ENCODE data around the gene ITPRIPL1.

ITPRIPL1 gene

DNA sequence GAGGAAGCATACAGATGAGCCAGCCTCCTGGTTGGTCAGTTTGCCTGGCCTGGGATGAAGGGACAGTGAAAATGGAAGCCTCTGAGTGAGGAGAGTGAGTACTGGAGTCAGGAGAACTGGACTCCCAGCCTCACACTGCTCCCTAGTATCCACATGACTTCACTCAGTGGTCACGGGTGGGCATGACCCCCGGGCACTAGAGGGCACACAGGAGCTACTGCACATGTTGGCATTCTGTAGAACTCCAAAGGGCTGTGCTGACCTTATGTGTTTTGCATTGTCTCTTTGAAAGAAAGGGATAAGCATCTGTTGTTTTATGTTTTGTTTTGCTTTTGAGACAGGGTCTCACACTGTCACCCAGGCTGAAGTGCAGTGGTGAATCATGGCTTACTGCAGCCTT, 34.2 kb downstream of the ITPRIPL1 start:
- DNase-seq (ENCODE audit: low read depth) = peak; percentile 8

DNA sequence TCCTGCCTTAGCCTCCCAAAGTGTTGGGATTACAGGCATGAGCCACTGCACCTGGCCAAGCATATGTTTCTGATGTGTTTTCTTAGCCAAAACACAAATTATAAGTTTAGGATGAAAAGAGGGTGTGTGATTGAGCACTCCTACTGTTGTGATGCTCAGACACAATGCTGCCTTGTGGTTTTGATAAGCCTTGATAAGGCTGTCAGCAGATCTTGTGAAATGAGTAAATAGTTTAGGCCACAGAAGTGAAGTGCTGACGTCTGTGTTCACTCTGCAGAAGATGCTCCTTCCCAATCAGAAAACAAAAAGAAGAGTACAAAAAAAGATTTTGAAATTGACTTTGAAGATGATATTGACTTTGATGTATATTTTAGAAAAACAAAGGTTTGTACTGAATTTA, 34.7 kb downstream of the ITPRIPL1 start:
- peak; percentile 86 for DNase-seq (ENCODE audit: low read depth)

GRCh38 chr2:96361751-96362150, 36.6 kb downstream of the ITPRIPL1 start:
- no peak for DNase-seq (ENCODE audit: low read depth)

- DNase-seq (ENCODE audit: low read depth) = no peak
Observed at GRCh38 chr2:96369186-96369585, 44.1 kb downstream of the ITPRIPL1 start.

DNA sequence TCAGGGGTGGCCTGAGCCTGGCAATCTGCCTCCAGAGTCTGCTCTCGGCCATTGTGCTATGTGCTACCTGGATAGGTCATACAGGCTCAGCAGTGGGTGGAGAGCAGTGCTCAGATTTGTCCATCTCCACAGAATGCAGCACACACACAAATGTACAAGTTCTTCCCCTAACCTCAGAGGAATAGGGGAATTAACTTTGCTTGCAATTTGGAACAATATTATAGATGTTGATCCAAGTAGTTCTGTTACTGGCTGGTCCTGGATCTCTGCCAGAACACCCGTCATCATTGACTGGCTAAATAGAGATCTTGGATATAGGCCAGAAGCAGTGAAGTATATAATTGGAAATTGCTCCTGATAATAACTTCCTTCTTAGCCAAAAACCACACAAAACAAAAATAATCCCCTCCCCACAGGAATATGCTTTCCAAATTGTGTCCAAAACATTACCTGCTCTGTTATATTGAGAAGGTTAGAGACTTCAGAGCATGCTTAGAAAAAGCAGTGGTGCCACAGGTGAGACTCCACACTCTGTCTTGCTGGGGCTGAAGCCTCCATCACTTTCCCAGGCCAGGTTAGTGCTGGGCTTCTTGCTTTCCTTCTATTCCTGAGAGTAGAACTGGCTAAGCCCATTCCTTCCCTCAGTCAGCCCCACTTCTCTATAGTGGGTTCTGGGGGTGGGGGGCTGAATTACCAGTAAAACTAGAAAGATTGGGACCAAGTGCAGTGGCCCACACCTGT, 49.3 kb downstream of the ITPRIPL1 start:
- no peak for DNase-seq (ENCODE audit: low read depth)

Measured in amniotic epithelial cell (primary cell).